Stimulated activated CD8-positive, alpha-beta memory T cell treated with anti-CD3 and anti-CD28 coated beads, Interleukin-7, amount 100 ng/mL, for 4 hours (primary cell): Measurements from ENCODE around the gene TMEM61.
"Not testable (repeated sequence)": the region's sequence is repeated elsewhere in the genome, so short reads cannot be mapped to it uniquely, and the experiment has no call there.

Experiments used
- DNase-seq, 2 donors: peaks; one replicate each; pipeline ENCODE4 v3.0.0-alpha.2; 2020; ENCODE audit warnings: low read depth in 2 of 2

Gene TMEM61

GRCh38 chr1:55001311-55001710 lies 20.9 kb downstream of the TMEM61 start:
- no peak for DNase-seq

GRCh38 chr1:55002686-55003085 lies 22.3 kb downstream of the TMEM61 start:
- no peak for DNase-seq

GRCh38 chr1:55005351-55006140 lies 25.1 kb downstream of the TMEM61 start:
- no peak for DNase-seq

DNA sequence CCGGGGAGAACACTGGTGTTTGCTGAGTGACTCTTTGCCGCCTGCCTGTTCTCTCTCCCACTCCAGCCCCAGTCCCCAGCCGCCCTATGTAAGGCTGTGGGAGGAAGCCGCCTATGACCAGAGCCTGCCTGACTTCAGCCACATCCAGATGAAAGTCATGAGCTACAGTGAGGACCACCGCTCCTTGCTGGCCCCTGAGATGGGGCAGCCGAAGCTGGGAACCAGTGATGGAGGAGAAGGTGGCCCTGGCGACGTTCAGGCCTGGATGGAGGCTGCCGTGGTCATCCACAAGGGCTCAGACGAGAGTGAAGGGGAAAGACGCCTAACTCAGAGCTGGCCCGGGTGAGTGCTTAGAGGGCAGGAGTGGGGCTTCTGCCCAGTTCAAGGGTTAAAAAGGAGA lies 26.5 kb downstream of the TMEM61 start:
- no peak for DNase-seq

GRCh38 chr1:55007625-55008024 lies 27.2 kb downstream of the TMEM61 start:
- DNase-seq: no peak

DNA sequence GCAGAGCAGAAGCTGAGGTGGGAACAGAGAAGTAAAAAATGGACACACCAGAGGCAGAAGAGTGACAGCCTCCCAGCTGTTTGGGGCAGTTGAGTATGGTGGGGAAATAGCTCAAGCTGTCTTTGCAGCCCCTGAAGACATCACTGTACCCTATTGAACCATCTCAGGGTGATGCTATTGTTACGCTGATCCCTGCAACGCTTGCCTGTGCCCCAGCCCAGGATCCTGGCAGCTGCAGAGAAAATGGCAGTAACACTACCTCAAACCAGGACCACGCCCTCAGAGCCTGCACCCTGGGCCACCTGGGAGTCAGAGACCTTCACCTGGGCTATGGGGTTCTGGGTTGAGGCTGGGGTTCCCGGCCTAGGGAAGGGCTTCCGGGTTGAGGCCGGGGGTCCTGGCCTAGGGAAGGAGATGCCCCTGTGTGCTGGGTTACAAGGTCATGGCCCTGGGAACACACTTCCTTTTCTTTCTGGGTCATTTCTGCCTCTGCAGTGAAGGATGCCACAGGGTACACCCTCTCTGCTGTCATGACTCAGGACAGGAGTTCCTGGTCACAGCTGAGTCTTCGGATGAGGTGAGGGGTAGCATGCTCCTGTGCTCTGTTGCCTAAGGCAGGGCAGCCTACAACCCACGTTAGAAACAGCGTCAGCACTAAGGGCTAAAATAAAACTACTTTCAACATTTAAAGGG lies 29.9 kb downstream of the TMEM61 start:
- no peak for DNase-seq

DNA sequence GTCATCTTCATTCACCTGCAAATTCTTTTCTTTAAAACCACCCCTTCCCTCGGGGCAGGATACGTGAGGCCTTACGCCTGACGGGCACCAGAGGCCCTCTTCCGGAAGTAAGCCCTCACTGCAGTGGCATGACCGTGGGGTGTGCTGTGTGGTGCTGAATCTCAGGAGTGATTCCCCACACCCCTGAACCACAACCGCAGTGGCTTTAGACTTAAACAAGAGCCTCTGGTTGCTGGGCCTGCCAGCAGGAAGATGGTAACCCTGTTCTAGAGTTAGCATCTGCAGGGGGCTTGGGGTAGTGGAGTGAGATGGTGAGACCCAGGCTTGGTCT lies 30.4 kb downstream of the TMEM61 start:
- DNase-seq: no peak

- no peak for DNase-seq
Observed at GRCh38 chr1:55012661-55013060, 32.2 kb downstream of the TMEM61 start.

DNA sequence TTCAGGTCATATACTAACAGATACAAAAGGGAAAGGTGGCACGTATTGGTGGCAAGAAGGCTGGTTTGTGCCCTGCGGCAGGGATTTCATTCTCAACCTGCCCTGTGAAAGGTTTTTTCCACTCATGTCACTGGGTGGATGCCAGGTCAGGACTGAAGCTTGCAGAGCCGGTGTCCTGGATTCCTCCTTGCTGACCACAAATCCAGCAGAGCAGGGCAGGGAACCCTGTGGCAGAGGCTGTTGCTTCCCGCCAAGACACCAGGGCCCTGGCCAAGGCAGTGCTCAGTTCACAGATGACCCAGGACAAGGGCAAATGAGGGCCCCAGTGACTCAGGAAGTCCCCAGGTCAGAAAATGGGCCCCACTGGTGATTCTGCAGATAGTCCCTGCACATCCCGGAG lies 34.7 kb downstream of the TMEM61 start:
- DNase-seq: no peak

DNA sequence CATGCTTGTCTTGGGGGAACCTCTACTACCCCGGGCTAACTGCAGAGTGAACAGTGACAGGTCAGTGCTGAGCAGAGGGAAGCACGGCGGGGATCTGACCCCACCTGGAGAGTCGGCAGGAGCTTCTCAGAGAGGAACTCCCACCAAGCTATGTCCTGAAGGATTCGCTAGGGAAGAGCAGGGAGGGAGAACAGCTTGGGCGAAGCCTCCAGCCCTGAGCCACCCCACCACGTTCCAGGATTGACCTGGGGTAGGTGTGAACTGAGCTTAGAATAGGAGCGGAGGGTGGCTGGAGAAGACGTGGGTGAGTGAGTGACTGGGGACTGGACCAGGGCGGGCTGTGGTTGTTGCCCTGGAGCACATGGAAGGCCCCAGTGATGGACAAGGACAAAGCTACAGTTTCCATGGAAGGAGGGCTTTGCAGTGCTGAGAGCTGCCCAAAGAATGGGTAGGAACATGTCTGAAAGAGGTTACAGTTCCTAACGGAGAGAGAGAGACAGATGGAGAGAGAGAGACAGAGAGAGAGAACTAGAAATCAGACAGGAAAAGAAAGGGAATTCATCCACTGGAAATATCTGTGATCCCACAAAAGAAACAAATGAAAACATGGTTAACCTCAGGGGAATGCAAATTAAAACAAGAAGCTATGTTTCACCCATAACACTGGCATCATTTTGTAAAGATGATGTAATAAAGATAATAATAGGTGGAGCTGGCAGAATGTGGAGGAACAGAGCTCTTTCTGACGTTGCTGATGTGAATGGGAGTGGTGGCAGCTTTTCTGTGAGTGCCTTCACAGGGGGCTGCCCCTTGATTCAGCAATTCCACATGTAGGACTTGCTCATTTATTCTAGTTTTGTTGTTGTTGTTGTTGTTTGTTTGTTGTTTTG lies 35.5 kb downstream of the TMEM61 start:
- DNase-seq: no peak

DNA sequence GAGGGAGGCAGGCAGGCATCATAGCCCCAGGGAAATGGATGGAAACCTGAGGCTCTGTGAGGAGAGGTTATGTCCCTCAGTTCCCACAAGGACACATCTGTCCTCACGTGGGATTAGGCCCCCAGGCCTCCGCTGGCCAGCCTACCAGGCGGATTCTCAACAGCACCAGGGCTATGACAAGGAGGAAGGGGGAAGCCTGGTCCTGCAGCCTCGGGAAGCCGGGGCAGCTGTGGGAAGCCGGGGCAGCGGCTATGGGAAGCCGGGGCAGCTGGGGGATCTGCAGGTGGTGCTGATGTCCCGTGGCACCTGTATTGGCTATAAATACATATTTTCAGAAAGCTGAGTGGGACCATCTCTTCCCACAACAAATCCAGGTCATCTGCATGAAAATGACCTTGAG lies 38.0 kb downstream of the TMEM61 start:
- no peak for DNase-seq

DNA sequence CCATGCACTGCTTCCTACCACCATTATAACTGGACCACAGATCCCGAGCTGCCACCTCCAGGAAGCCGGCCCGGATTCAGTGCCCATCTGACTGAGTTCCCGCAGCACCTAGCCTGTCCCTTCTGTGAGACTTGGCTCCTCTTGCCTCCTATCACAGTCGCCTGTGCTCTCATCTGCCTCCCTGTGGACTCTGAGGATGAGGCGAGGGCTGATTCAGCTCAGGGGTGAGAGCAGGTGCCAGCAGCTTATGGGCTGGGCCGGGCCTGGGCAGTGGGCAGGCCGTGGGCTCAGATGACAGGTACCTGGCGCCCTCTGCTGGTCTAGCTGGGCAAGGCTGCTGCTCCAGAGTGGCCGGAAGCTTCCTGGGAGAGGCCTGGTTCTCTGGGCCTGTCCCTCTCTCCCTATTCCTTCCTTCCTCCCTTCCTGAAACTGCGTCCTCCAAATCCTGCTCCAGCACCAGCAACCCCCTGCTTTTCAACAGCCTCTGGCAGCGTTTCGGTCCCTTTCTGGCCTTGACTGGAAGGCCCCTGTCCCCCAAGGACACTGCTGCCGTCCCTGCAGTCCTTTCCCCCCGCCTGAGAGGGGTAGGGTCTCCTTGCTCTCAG lies 41.6 kb downstream of the TMEM61 start:
- peak; percentile 12 to 33 for DNase-seq

- DNase-seq: not testable (repeated sequence)
Observed at GRCh38 chr1:55024163-55024562, 43.7 kb downstream of the TMEM61 start.

DNA sequence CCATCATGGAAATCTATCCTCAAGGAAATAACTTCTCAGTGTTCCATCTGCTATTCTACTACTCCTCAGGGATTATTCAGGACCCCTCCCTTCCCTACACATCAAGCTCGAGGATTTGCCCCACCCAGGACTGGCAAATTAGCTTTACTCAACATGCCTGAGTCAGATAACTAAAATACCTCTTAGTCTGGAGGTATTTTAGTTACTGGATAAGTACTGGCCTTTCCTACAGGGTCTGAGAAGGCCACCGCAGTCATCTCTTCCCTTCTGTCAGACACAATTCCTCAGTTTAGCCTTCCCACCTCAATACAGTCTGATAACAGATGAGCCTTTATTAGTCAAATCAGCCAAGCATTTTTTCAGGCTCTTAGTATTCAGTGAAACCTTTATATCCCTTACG lies 46.3 kb downstream of the TMEM61 start:
- DNase-seq: not testable (repeated sequence)

DNA sequence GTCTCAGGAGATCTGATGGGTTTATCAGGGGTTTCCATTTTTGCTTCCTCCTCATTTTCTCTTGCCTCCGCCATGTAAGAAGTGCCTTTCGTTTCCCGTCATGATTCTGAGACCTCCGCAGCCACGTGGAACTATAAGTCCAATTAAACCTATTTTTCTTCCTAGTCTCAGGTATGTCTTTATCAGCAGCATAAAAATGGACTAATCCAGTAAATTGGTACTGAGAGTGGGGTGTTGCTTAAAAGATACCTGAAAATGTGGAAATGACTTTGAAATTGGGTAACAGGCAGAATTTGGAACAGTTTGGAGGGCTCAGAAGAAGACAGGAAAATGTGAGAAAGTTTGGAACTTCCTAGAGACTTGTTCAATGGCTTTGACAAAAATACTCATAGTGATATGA lies 50.7 kb downstream of the TMEM61 start:
- not testable (repeated sequence) for DNase-seq

GRCh38 chr1:55033265-55033614 lies 52.8 kb downstream of the TMEM61 start:
- no peak for DNase-seq

- DNase-seq: no peak
Observed at GRCh38 chr1:55034476-55035133, 54.2 kb downstream of the TMEM61 start.

GRCh38 chr1:55035904-55036303 lies 55.5 kb downstream of the TMEM61 start:
- DNase-seq: no peak

DNA sequence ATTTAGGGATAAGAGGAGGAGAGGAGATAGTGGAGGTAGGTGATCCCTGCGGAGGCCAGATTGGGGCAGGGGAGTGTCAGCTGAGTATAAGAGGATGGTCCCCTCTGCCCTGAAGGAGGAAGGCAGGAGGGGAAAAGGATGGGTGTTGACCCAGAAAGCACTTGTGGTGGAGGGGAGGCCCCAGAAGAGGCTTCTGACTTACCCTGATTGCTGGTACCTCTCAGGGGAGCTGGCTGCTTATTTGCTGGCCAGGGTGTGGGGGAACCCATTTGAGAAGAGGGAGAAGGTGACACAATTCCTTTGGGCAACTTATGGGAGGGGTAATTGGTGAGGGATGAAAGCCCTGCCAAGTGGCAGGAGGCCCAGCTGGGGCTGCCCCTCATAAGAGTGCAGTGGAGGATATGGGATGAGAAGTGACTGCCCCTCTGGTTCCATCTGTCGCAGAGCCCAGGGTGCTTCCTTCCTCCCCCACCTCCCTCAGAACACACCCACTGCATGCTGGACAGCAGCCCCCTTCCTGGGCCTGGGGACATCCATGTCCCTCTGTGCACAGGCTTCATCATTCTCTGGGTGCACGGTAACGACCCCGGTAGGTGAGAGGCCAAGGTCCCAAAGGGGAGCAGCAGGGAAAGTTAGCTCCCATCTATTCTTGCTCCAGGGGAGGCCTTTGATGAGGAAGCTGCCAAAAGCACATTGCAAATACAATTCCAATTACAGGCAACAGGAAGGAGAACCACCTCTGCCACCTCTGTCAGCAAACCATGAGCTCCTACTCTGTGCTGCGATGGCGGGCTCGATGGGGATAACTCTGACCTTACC lies 57.5 kb downstream of the TMEM61 start:
- DNase-seq: no peak

DNA sequence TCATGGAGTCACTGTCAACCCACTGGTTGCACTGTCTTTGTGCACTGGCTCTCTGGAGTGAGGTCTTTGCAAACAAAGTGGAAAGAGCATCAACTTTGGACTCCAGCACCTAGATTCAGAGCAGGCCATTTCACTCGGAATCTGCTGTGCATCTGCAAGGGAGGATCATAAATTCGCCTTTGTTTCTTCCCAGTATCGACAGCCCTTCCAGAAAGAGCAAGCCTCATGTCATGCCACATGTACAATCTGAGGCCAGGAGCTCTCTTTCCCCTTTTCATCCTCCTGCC lies 58.1 kb downstream of the TMEM61 start:
- DNase-seq: no peak

DNA sequence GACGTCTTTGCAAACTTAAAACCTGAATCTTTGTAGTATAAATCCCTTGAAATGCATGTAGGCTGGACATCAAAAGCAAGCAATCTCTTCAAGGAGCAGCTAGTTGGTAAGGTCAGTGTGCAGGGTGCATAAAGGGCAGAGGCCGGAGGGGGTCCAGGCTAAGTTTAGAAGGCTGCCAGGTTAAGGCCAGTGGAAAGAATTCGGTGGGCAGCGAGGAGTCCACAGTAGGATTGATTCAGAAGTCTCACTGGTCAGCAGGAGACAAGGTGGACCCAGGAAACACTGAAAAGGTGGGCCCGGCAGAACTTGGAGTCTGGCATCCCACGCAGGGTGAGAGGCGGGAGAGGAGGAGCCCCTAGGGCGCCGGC lies 58.5 kb downstream of the TMEM61 start:
- no peak for DNase-seq
